Skeletal muscle satellite cell (primary cell): ENCODE data around the gene GRIN2A. TPM values are rescaled to one million over a fixed set of nuclear protein-coding genes. Genes with fewer than 3 reads are reported as not detected.

Experiments
- H3K27me3 ChIP-seq: 2 replicates; pipeline ENCODE4 v1.7.0; 2013; ENCODE audit warnings: low read length; ENCODE audit not compliant: control insufficient read depth, insufficient read depth
- H3K36me3 ChIP-seq: 2 replicates; pipeline ENCODE4 v1.7.0; 2013; ENCODE audit warnings: mild to moderate bottlenecking, control low read depth, low read length; ENCODE audit not compliant: insufficient read depth
- H3K4me1 ChIP-seq: 2 replicates; pipeline ENCODE4 v1.7.0; 2013; ENCODE audit warnings: low read length; ENCODE audit not compliant: control insufficient read depth, insufficient read depth
- H3K4me2 ChIP-seq: 2 replicates; pipeline ENCODE4 v1.7.0; 2013; ENCODE audit warnings: mild to moderate bottlenecking, low read length
- H3K4me3 ChIP-seq: 2 replicates; pipeline ENCODE4 v1.7.0; 2013; ENCODE audit warnings: low read length
- H3K9ac ChIP-seq: 2 replicates; pipeline ENCODE4 v1.7.0; 2013; ENCODE audit warnings: mild to moderate bottlenecking, low read depth, low read length, moderate library complexity
- H3K9me3 ChIP-seq: replicated peaks from 2 replicates; pipeline ENCODE4 v1.7.0; 2013; ENCODE audit warnings: mild to moderate bottlenecking, control low read depth, low read length
- total RNA-seq: library from RNA; depleted of rRNA; stranded (reverse); fragments of >200 nt; gene quantifications from 2 replicates; pipeline ENCODE4 v1.2.3, GENCODE V29; 2012; rRNA removed

Gene GRIN2A
- 0.22 and 0.25 TPM in 2 replicates for total RNA-seq

DNA sequence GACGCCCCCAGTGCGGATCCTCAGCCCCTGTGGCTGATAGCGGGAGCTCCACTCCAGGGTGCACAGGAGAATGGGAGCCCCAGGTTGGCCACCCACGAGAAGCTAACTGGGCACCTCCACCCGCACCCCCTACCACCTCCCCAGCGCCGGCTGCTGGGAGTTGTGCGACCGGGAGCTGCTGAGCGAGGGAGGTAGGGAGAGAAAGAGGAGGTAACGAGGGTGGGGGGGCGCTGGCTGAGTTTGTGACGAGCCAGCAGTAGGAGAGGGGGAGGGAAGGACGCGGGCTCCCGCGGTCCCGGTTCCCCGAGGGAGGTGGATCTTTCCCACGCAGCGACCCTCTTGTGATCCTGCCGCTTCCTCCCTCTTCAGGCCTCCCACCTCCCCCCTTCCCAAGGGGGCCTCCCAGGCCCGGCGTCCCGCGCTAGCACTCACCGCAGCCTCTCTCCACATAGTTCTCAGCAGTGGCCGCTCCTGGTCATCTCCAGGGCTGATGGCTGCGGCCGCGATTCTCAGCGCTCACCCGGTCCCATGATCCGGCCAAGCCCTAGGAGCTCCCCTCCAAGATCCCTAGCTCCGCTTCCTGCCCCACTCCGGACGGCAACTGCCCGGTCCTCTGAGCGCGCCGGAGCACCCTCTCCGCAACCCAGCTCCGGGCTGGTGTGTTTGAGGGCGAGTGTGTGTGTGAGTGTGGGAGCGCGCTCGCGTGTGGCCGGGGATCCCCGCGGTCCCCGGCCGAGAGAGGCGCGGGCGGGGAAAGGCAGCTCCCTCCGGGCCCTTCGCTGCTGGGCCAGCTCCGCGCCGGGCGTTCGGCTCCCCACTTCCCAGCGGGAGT, at the start of gene GRIN2A:
GRIN2A (minus strand) TSS at position 207 of the 832 bp plus-strand sequence. CDS start 2,017 bp downstream, outside the sequence.
- no peak within 1 kb of the TSS for H3K9ac ChIP-seq
- H3K4me3 ChIP-seq = no peak within 1 kb of the TSS
- H3K27me3 ChIP-seq = peaks cover 10% of the 10 kb centered on the region
- no peaks in the 10 kb centered on the region for H3K36me3 ChIP-seq
- H3K4me1 ChIP-seq = no peaks in the 10 kb centered on the region
- H3K9me3 ChIP-seq = no peaks in the 10 kb centered on the region
- no peak within 1 kb of the TSS for H3K4me2 ChIP-seq

DNA sequence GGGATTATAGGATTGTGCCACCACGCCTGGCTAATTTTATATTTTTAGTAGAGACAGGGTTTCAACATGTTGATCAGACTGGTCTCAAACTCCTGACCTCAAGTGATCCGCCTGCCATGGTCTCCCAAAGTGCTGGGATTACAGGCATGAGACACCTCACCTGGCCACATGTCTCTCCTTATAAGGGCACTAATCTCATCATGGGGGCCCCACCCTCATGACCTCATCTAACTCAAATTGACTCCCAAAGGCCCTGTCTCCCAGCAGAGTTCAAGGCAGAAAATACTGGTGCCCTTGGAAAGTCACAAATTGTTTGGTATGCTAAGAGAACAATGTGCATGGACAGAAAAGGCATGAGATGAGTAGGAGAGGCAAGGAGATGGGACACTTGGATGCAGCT, 49.3 kb upstream of the GRIN2A start:
- no peak overlapping the region for H3K4me2 ChIP-seq
- H3K27me3 ChIP-seq = no peaks in the 10 kb centered on the region
- H3K36me3 ChIP-seq = no peaks in the 10 kb centered on the region
- H3K4me1 ChIP-seq = no peaks in the 10 kb centered on the region
- H3K9me3 ChIP-seq = no peaks in the 10 kb centered on the region
- no peak overlapping the region for H3K9ac ChIP-seq
- no peak overlapping the region for H3K4me3 ChIP-seq

DNA sequence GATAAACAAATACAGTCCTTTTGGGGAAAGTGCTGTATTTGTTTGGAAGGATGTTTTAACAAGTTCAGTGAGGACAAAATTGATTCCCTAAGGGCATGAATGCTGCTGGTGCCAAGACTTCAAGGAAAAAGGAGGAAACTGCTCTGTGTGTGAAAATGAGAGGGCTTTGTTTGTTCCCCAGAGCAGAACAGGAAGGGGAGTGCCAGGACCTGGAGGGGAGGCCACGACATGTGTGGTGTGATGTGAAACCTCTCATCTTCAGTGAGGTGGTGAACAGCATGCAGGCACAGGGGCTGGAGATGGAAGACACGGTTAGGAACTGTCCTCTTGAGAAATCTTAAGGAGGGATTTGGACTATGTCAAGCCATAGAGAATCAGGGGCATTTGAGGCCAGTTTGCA, 46.6 kb upstream of the GRIN2A start:
- Histone ChIP-seq H3K4me1 (no peaks in the 10 kb centered on the region), H3K4me3 (no peak overlapping the region), H3K9me3 (no peaks in the 10 kb centered on the region), H3K36me3 (no peaks in the 10 kb centered on the region), H3K4me2 (no peak overlapping the region), H3K9ac (no peak overlapping the region), H3K27me3 (no peaks in the 10 kb centered on the region)

DNA sequence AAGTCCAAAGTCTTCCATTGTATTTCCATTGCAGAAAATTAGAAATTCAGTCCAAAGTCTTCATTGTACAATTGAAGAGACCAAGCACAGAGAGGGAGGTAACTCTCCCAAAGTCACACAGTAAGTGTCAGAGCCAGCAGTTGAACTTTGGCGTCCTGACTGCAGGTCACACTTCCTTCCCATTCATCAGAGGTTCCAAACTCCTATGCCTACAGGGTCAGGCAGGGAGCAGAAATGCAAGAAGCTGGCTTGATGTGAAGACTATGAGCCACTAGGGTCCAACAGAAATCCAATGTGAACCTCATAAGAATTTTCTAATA, 44.7 kb upstream of the GRIN2A start:
- Histone ChIP-seq H3K4me1 (no peaks in the 10 kb centered on the region), H3K4me3 (no peak overlapping the region), H3K9ac (no peak overlapping the region), H3K36me3 (no peaks in the 10 kb centered on the region), H3K27me3 (no peaks in the 10 kb centered on the region), H3K9me3 (no peaks in the 10 kb centered on the region), H3K4me2 (no peak overlapping the region)

DNA sequence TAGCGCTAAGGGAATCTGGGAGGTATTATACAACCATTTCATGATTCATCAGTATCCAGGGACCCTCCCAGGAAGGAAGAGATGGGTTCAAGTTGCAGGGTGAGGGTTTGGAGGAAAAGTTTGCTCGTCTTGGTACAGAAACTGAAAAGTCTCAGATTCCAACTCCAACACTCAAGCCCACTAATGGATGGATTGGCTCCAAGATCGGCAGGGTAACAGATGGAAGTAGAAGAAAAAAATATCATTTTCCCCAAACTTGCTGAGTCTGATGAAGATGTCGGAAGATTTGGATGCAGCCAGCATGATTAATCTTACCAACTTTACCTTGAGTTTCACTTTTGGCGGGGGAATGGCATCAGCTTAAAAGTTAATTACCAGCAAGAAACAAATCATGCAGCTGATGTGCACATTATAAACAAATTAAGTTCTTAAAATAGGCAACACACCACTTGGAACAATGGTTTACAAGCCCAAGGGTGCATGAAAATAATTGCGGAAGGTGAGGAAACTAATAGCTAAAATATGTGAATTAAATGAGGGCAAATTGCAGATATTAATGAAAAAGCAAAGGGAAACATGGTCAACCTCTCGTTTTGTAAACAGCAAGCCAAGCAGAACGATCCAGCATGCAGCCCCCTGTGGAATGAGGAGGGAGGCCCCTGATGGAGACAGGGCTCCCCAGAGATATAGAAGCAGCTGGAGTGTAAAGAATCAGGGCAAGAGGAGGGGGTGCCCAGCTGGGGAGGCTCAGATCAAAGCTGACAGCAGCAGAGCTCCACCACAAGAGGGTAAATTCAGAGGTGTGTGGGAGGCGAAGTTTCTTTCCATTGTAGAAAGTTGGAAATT, 44.1 kb upstream of the GRIN2A start:
- H3K9me3 ChIP-seq = no peaks in the 10 kb centered on the region
- H3K36me3 ChIP-seq = no peaks in the 10 kb centered on the region
- no peaks in the 10 kb centered on the region for H3K27me3 ChIP-seq
- H3K4me3 ChIP-seq = no peak overlapping the region
- H3K9ac ChIP-seq = no peak overlapping the region
- H3K4me1 ChIP-seq = no peaks in the 10 kb centered on the region
- H3K4me2 ChIP-seq = no peak overlapping the region

DNA sequence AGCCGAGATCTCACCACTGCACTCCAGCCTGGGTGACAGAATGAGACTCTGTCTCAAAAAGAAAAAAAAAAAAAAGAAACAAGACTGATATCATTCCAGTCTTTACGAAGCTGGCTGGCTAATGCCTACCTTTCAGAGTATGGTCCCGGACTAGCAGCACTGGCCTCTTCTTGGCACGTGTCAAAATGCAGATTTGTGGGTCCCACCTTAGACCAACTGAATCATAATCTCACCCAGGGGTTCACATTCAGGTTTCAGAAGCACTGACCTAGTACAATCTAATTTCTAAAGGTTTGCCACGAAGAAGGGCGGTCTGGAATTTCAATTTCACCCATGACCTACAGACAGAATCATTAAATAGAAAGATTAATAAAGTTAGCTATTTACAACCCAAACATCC, 43.4 kb upstream of the GRIN2A start:
- no peak overlapping the region for H3K4me2 ChIP-seq
- no peaks in the 10 kb centered on the region for H3K4me1 ChIP-seq
- H3K9ac ChIP-seq = no peak overlapping the region
- no peaks in the 10 kb centered on the region for H3K36me3 ChIP-seq
- no peak overlapping the region for H3K4me3 ChIP-seq
- no peaks in the 10 kb centered on the region for H3K9me3 ChIP-seq
- H3K27me3 ChIP-seq = no peaks in the 10 kb centered on the region

DNA sequence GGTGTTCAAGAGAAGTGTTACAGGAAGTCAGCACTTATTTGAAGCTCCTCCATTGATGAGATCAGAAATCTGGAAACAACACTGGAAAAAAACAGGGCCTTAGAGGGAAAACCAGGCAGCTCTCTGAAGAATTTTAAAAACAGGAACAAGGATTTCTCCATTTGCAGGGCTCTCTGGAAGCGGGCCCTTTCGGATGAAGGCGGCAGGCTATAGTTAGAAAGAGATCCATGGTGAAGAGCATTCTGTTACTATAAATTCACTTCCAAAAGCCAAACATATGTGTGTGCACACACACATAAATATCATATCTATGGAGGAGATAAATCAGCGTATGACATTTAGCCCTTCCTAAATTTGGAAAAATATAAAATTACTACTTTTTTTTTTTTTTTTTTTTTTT, 42.6 kb upstream of the GRIN2A start:
- no peak overlapping the region for H3K9ac ChIP-seq
- no peaks in the 10 kb centered on the region for H3K9me3 ChIP-seq
- no peaks in the 10 kb centered on the region for H3K4me1 ChIP-seq
- H3K36me3 ChIP-seq = no peaks in the 10 kb centered on the region
- H3K27me3 ChIP-seq = no peaks in the 10 kb centered on the region
- no peak overlapping the region for H3K4me2 ChIP-seq
- H3K4me3 ChIP-seq = no peak overlapping the region

DNA sequence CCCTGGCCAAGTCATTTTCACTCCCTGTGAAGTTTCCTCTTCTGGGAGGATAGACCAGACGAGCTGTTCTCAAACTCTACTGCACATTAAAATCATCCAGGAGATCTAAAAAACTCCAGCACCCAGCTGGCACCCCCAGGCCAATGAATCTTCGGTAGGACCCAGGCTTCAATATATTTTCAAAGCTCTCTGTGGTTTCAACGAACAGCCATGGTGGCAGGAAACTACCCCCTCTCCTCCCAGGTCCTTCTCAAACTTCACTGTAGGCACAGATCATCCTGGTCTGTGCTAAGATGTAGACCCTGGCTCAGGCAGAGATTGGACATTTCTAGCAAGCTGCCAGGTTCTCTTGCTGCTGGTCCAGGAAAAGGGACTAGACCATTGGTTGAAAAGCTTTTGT, 38.7 kb upstream of the GRIN2A start:
- Histone ChIP-seq H3K36me3 (no peaks in the 10 kb centered on the region), H3K4me2 (no peak overlapping the region), H3K4me3 (no peak overlapping the region), H3K9me3 (peaks cover 7% of the 10 kb centered on the region), H3K27me3 (no peaks in the 10 kb centered on the region), H3K9ac (no peak overlapping the region), H3K4me1 (no peaks in the 10 kb centered on the region)

DNA sequence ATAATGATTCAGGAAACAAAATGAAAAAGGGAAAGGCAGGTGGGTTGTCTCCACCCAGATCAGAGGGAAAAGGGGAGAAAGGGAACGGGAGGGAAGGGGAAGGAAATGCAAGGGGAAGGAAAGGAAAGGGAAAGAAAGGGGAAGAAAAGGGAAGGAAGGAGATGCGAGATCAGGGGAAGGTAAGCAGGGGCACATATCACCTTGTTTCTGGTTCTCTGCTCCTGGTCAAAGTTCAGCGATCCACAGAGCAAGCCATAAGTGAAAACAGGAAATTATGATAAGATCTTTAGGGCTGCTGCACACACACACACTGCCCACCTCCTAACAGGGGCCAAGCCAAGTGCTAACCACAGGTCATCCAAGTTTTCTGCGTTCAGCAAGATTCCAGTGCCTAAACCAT, 37.5 kb upstream of the GRIN2A start:
- Histone ChIP-seq H3K4me3 (no peak overlapping the region), H3K9me3 (peaks cover 7% of the 10 kb centered on the region), H3K27me3 (no peaks in the 10 kb centered on the region), H3K9ac (no peak overlapping the region), H3K4me2 (no peak overlapping the region), H3K4me1 (no peaks in the 10 kb centered on the region), H3K36me3 (no peaks in the 10 kb centered on the region)

DNA sequence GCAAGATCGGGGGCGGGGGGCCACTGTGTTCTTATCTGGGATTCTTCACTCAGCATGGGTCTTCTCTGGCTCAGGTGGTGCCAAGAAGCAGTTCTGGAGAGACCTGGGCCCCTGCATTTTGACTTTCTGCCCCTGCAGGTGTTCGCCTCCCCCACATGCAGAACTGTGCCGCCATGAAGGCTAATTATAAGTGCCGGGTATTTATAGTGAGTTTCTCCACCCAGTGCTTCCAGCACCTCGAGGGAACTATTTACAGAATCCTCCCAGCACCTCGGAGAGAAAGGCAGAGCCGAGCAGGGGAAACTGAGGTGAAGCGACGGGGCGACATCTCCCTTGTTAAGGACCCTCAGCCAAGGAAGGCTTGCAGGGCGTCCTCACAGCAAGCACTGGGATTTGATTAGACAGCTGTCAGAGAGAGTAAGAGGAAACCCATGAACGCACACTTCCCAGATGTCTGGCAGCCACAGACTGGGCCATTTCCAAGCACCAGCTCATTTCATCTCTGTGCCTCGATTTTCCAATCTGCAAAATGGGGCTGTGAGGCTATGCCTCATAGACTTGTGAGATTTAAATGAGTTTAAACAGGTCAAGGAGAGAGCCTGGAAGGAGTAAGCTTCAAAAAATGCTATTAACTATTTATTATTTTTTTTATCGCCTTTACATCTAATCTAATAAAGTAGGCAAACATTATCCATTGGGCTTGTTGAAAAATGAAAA, 36.4 kb upstream of the GRIN2A start:
- Histone ChIP-seq H3K4me2 (no peak overlapping the region), H3K4me1 (no peaks in the 10 kb centered on the region), H3K9ac (no peak overlapping the region), H3K27me3 (no peaks in the 10 kb centered on the region), H3K36me3 (no peaks in the 10 kb centered on the region), H3K9me3 (peaks cover 7% of the 10 kb centered on the region), H3K4me3 (no peak overlapping the region)

DNA sequence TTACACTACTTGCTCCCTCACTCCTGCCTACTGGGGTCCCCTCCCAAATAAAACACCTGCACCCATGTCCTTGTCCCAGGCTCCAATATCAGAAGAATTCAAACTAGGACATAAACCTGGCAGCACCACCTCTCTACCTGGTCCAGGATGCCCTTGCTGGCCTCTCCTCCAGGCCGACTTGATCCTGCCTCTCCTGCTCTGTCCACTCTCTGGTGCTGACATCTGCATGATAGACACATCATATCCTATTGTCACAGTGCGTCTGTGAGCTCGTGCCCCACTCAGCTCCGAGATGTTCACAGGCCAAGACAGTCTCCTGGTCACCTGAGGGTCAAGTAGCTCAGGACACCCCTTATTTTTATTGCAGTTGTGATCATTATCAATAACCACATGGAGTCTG, 31.5 kb upstream of the GRIN2A start:
- Histone ChIP-seq H3K4me3 (no peak overlapping the region), H3K9ac (no peak overlapping the region), H3K9me3 (peaks cover 5% of the 10 kb centered on the region), H3K36me3 (no peaks in the 10 kb centered on the region), H3K27me3 (no peaks in the 10 kb centered on the region), H3K4me2 (no peak overlapping the region), H3K4me1 (no peaks in the 10 kb centered on the region)
